ENCODE measurements around the gene SETD5. TPM values are rescaled to one million over a fixed set of nuclear protein-coding genes. Genes with fewer than 3 reads are reported as not detected.
"Not testable (repeated sequence)": the region's sequence is repeated elsewhere in the genome, so short reads cannot be mapped to it uniquely, and the experiment has no call there.

SETD5 gene
- total and polyA plus RNA-seq, 2 experiments from 2014 or later: 176 to 275 TPM

DNA sequence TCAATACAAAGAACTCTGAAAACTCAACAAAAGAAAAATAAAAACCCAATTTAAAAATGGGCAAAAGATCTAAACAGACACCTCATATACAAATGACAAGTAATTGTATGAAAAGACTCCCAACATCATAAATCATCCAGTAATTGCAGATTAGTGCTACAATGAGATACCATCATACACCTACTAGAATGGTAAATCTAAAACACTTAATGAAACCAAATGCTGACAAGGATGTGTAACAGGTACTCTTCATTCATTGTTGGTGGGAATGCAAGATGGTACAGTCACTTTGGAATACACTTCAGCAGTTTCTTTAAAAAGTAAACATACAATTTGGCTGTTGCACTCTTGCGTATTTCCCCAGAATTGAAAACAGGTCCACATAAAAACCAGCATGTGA, 87.8 kb downstream of the SETD5 start:
- H3K36me3 ChIP-seq: peaks cover 9% of the 10 kb centered on the region
- H3K27me3 ChIP-seq: no peaks in the 10 kb centered on the region
- H3K9me3 ChIP-seq (ENCODE audit: low read depth): no peaks in the 10 kb centered on the region
- H3K4me3 ChIP-seq: no peak overlapping the region
- TF ChIP-seq, protein P1, sequence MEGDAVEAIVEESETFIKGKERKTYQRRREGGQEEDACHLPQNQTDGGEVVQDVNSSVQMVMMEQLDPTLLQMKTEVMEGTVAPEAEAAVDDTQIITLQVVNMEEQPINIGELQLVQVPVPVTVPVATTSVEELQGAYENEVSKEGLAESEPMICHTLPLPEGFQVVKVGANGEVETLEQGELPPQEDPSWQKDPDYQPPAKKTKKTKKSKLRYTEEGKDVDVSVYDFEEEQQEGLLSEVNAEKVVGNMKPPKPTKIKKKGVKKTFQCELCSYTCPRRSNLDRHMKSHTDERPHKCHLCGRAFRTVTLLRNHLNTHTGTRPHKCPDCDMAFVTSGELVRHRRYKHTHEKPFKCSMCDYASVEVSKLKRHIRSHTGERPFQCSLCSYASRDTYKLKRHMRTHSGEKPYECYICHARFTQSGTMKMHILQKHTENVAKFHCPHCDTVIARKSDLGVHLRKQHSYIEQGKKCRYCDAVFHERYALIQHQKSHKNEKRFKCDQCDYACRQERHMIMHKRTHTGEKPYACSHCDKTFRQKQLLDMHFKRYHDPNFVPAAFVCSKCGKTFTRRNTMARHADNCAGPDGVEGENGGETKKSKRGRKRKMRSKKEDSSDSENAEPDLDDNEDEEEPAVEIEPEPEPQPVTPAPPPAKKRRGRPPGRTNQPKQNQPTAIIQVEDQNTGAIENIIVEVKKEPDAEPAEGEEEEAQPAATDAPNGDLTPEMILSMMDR (IDR thresholded peaks at IDR 0.05; ENCODE audit: low read depth, low read length): no peak
- H3K27ac ChIP-seq: no peak overlapping the region
- no peaks in the 10 kb centered on the region for H3K4me1 ChIP-seq (ENCODE audit: low read depth)
- DNase-seq (ENCODE audit: low read depth in 1 of 2, low spot score in 1 of 2): no peak

DNA sequence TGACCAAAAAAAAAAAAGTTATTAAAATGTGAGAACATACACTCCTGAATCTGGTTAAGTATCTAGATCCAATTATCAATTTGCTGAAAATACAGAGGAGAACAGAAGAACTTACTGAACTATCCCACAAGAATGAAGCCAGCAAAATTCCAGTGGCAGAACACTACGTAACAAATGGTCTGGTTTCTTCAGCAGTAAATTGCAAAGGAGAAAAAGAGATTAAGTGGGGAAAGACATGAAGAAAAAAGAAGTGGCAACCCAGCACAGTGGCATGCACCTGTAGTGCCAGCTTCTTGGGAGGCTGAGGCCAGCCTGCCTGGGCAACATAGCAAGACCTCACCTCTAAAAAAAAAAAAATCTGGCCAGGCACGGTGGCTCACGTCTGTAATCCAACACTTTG, 94.1 kb downstream of the SETD5 start:
- Histone ChIP-seq H3K9me3 (ENCODE audit: low read depth) (no peaks in the 10 kb centered on the region), H3K27ac (no peak overlapping the region), H3K4me1 (ENCODE audit: low read depth) (peaks cover 5% of the 10 kb centered on the region), H3K36me3 (no peaks in the 10 kb centered on the region), H3K27me3 (no peaks in the 10 kb centered on the region), H3K4me3 (no peak overlapping the region)
- TF ChIP-seq, protein P1 (IDR thresholded peaks at IDR 0.05; ENCODE audit: low read depth, low read length): no peak
- no peak for DNase-seq (ENCODE audit: low read depth in 1 of 2, low spot score in 1 of 2)

DNA sequence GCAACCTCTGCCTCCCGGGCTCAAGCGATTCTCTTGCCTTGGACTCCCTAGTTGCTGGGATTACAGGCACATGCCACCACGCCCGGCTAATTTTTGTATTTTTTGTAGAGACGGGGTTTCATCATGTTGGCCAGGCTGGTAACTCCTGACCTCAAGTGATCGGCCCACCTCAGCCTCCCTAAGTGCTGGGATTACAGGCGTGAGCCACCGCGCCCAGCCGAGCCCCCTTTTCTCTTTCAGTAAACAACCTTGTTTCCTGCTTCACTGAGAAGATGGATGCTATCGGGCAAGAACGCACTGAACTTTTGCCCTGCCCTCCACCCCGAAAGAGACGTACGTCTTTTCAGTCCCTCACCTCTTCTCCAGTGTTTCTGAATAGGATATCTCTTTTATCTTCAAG, 96.6 kb downstream of the SETD5 start:
- not testable (repeated sequence) for H3K27me3 ChIP-seq; H3K27ac ChIP-seq; H3K4me1 ChIP-seq (ENCODE audit: low read depth); H3K4me3 ChIP-seq; DNase-seq (ENCODE audit: low read depth in 1 of 2, low spot score in 1 of 2); H3K36me3 ChIP-seq; H3K9me3 ChIP-seq (ENCODE audit: low read depth)

DNA sequence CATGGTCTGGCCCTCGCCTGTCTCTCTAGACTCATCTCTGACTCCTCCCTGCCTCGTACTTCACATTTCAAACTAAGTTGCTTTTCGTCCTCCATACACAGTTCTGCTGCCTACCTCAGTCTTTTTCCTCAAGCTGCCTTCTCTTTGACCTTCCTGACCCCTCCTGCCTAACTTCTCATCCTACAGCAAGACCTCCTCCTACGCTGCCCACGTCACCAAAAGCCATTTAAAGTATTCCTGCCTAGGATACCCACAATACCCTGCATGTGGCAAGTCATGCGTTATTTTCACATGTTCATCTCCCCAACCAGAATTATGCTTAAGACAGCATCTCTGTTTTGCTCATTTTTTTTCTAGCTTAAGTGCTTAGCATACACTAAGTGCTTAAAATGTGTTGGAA, 99.5 kb downstream of the SETD5 start:
- Histone ChIP-seq H3K36me3 (no peaks in the 10 kb centered on the region), H3K4me1 (ENCODE audit: low read depth) (peaks cover 5% of the 10 kb centered on the region), H3K4me3 (no peak overlapping the region), H3K27ac (no peak overlapping the region), H3K27me3 (peaks cover 25% of the 10 kb centered on the region), H3K9me3 (ENCODE audit: low read depth) (no peaks in the 10 kb centered on the region)
- DNase-seq (ENCODE audit: low read depth in 1 of 2, low spot score in 1 of 2): no peak
- TF ChIP-seq, protein P1 (IDR thresholded peaks at IDR 0.05; ENCODE audit: low read depth, low read length): no peak

DNA sequence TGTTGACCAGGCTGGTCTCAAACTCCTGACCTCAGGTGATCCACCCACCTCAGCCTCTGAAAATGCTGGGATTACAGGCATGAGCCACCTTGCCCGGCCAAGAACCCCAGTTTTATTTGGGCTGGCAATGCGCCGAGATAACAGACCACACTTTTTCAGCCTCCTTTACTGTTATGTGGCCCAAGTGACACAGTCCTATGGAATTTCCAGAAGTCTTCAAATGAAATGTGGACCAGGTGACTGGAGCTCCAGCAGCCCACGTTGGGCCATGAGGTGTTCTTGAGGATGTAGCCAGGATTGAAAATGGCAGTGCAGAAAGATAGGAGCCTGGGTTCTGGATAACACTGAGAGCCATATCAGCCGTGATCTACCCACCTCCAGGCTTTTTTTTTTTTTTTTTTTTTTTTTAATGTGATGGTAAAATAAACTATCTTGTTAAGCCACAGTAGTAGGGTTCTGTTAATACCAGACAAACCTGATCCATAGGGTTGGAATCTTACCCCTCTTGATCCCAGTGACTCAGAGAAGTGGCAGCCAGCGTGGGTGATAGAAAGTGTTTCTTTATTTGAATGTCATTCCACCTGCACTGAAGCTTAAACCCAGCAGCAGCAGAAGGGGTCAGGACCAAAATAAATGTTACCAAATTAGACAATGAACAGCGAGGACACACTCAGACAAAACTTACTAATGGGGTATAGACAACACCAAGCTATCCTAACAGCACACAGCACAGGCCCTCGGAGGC, 100.6 kb downstream of the SETD5 start:
- TF ChIP-seq, protein P1 (IDR thresholded peaks at IDR 0.05; ENCODE audit: low read depth, low read length): no peak
- no peak for DNase-seq (ENCODE audit: low read depth in 1 of 2, low spot score in 1 of 2)
- no peak overlapping the region for H3K4me3 ChIP-seq
- H3K27me3 ChIP-seq: peaks cover 25% of the 10 kb centered on the region
- no peaks in the 10 kb centered on the region for H3K9me3 ChIP-seq (ENCODE audit: low read depth)
- H3K4me1 ChIP-seq (ENCODE audit: low read depth): peaks cover 5% of the 10 kb centered on the region
- H3K27ac ChIP-seq: no peak overlapping the region
- no peaks in the 10 kb centered on the region for H3K36me3 ChIP-seq

DNA sequence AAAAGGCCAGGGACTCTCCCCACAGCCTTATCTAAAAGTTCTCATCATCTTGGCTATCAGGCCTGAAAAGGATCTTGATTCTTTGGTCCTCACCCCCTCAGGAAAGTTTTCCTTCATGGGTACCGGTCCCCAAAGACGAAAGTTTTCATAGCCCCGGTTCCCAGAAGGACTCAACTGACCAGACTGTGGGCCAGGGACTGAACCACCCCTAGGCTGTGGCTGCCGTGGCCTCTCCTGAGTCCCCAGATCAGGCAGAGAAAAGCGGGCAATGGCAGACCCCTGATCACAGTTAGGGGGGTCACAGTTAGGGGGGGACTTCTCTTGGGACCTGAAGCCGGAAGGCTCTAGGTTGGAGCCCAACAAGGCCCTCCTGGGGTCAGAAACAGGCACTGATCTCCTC, 101.4 kb downstream of the SETD5 start:
- H3K4me1 ChIP-seq (ENCODE audit: low read depth): peaks cover 5% of the 10 kb centered on the region
- no peaks in the 10 kb centered on the region for H3K36me3 ChIP-seq
- no peak overlapping the region for H3K4me3 ChIP-seq
- TF ChIP-seq, protein P1 (IDR thresholded peaks at IDR 0.05; ENCODE audit: low read depth, low read length): no peak
- no peak for DNase-seq (ENCODE audit: low read depth in 1 of 2, low spot score in 1 of 2)
- no peak overlapping the region for H3K27ac ChIP-seq
- peaks cover 25% of the 10 kb centered on the region for H3K27me3 ChIP-seq
- no peaks in the 10 kb centered on the region for H3K9me3 ChIP-seq (ENCODE audit: low read depth)
